ENCODE results near the gene IGSF5. TPM values are rescaled to one million over a fixed set of nuclear protein-coding genes. Genes with fewer than 3 reads are reported as not detected.

Gene IGSF5
- total RNA-seq, 1 donor from 2014 or later = 0.64 TPM

DNA sequence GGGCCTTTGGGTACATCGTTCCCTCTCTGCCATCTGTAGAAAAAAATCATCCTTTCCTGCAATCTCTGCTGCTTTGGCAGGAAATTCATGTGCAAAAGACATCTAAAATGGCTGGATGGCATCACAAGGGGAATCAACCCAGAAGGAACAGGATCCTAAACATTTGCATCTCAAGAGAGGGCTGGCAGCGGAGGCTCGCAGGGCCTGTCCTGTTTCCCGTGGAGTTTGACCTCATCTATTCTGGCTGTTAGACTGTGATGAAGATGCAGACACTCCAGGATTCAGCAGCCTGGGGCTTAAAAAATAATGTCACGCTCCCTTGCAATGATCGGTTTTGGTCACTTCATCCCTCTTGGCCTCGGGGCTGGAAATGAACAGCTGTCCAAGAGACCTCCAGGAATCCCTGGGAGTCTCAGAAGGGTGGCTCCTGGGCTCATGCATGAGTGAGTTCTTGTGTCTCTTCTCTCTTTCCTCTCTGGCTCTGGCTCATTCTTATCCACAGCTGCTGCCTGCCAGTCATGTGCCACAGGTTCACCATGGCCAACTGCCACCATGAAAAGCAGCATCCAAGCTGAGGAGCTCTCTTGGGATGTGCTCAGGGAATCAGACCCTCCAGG, 106.1 kb downstream of the IGSF5 start:
- Mint-ChIP-seq H3K4me3 (ENCODE audit: unreplicated experiment) (no peak overlapping the region), H3K27ac (ENCODE audit: unreplicated experiment) (no peak overlapping the region), H3K27me3 (ENCODE audit: low read depth, unreplicated experiment) (peaks cover 12% of the 10 kb centered on the region), H3K36me3 (ENCODE audit: low read depth, unreplicated experiment) (no peaks in the 10 kb centered on the region), H3K4me1 (ENCODE audit: low read depth, unreplicated experiment) (peaks cover 4% of the 10 kb centered on the region), H3K9me3 (ENCODE audit: unreplicated experiment) (peaks cover 5% of the 10 kb centered on the region)
- no peak overlapping the region for H3K4me3 ChIP-seq (ENCODE audit: insufficient read depth, low read depth, low read length)
- peaks cover 19% of the 10 kb centered on the region for H3K4me1 ChIP-seq (ENCODE audit: insufficient read depth, low read length)
- no peaks in the 10 kb centered on the region for H3K36me3 ChIP-seq (ENCODE audit: insufficient read depth, low read length)
- no peaks in the 10 kb centered on the region for H4K20me1 ChIP-seq (ENCODE audit: insufficient read depth, low read length)
- no peak overlapping the region for H3K9ac ChIP-seq (ENCODE audit: low read length)
- H3K79me2 ChIP-seq (ENCODE audit: insufficient read depth, low read length) = no peaks in the 10 kb centered on the region
- H3K4me2 ChIP-seq (ENCODE audit: low read length) = no peak overlapping the region
- H2AFZ ChIP-seq (ENCODE audit: low read depth, low read length) = no peak overlapping the region
- TF ChIP-seq, protein P1, sequence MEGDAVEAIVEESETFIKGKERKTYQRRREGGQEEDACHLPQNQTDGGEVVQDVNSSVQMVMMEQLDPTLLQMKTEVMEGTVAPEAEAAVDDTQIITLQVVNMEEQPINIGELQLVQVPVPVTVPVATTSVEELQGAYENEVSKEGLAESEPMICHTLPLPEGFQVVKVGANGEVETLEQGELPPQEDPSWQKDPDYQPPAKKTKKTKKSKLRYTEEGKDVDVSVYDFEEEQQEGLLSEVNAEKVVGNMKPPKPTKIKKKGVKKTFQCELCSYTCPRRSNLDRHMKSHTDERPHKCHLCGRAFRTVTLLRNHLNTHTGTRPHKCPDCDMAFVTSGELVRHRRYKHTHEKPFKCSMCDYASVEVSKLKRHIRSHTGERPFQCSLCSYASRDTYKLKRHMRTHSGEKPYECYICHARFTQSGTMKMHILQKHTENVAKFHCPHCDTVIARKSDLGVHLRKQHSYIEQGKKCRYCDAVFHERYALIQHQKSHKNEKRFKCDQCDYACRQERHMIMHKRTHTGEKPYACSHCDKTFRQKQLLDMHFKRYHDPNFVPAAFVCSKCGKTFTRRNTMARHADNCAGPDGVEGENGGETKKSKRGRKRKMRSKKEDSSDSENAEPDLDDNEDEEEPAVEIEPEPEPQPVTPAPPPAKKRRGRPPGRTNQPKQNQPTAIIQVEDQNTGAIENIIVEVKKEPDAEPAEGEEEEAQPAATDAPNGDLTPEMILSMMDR (IDR thresholded peaks at IDR 0.05; ENCODE audit: insufficient read depth, low read depth, low read length) = no peak
- no peak for TF ChIP-seq EZH2 (IDR thresholded peaks at IDR 0.05; ENCODE audit: insufficient read depth, low read length)
- no peak for DNase-seq (ENCODE audit: low read depth)
- H3K9me3 ChIP-seq (ENCODE audit: insufficient read depth, low read depth, low read length) = no peaks in the 10 kb centered on the region
- H3K27me3 ChIP-seq (ENCODE audit: insufficient read depth, low read length) = no peaks in the 10 kb centered on the region
- no peak overlapping the region for H3K27ac ChIP-seq (ENCODE audit: low read depth, low read length)
- FAIRE-seq = no peak

Other genes starting within 250 kb of the IGSF5 start
- 2.2 and 2.5 TPM in 2 replicates for gene B3GALT5, start 132.2 kb upstream of the IGSF5 start, total RNA-seq
- gene PCP4, start 122.3 kb downstream of the IGSF5 start, total RNA-seq = 0.68 TPM in 1 of 2 replicates, not detected in the other